A549 (cell line): ENCODE measurements around the gene GTF2IRD1.
"Not testable (repeated sequence)": the region's sequence is repeated elsewhere in the genome, so short reads cannot be mapped to it uniquely, and the experiment has no call there.

Experiments
- CTCF ChIP-seq: fragments of >200 bp; sonication (Bioruptor Twin); formaldehyde crosslinking; IDR thresholded peaks from 3 replicates; pipeline ENCODE4 v1.5.1; 2016
- HDAC2 ChIP-seq: fragments of 200-600 bp; sonication (generic); IDR thresholded peaks from 2 replicates; pipeline ENCODE4 v1.6.1; 2016
- JUNB ChIP-seq: fragments of >200 bp; sonication (Bioruptor Twin); formaldehyde crosslinking; IDR thresholded peaks from 2 replicates; pipeline ENCODE4 v1.6.1; 2016
- USF2 ChIP-seq: fragments of 450-650 bp; IDR thresholded peaks from 2 replicates; pipeline ENCODE4 v1.6.1; 2014; ENCODE audit warnings: antibody characterized with exemption

GRCh38 chr7:74419232-74419631 lies 34.5 kb upstream of the GTF2IRD1 start:
- not testable (repeated sequence) for TF ChIP-seq CTCF, JUNB, USF2, HDAC2
